ENCODE data around the gene CDRT4. TPM values are rescaled to one million over a fixed set of nuclear protein-coding genes. Genes with fewer than 3 reads are reported as not detected.

Gene CDRT4
- 0.72 and 1.4 TPM in 2 replicates for total RNA-seq (2014; rRNA removed; shearing (Covaris generic))

GRCh38 chr17:15467592-15467991, at the start of gene CDRT4:
Gene CDRT4 (minus strand): TSS chr17:15467621. CDS start chr17:15440238, 27,383 bp downstream.

Other genes starting within 250 kb of the CDRT4 start
- 90.2 and 94.7 TPM in 2 replicates for gene PMP22, start 202.3 kb downstream of the CDRT4 start, total RNA-seq (2014; rRNA removed; shearing (Covaris generic))
- 2.8 TPM in 1 of 2 replicates, not detected in the other for gene TEKT3, start 126.0 kb downstream of the CDRT4 start, total RNA-seq (2014; rRNA removed; shearing (Covaris generic))
- gene TVP23C, start 95.9 kb upstream of the CDRT4 start, total RNA-seq (2014; rRNA removed; shearing (Covaris generic)) = 17.6 and 37.9 TPM in 2 replicates
- 0.30 and 2.2 TPM in 2 replicates for gene FBXW10B, start 152.1 kb upstream of the CDRT4 start, total RNA-seq (2014; rRNA removed; shearing (Covaris generic))
- gene TRIM16, start 216.7 kb upstream of the CDRT4 start, total RNA-seq (2014; rRNA removed; shearing (Covaris generic)) = 33.6 and 36.8 TPM in 2 replicates
- 53.0 and 55.5 TPM in 2 replicates for gene ZNF286A, start 232.1 kb upstream of the CDRT4 start, total RNA-seq (2014; rRNA removed; shearing (Covaris generic))

All from A375 (cell line).